ENCODE measurements around the gene RANBP1. TPM values are rescaled to one million over a fixed set of nuclear protein-coding genes. Genes with fewer than 3 reads are reported as not detected.

Gene RANBP1
- total RNA-seq, 1 experiment from 2014 or later, result 443 TPM

GRCh38 chr22:20147237-20147988, 31.5 kb downstream of the RANBP1 start:
- ChIA-PET CTCF (interaction anchor here (1.7 kb wide), 1 partner anchor 10 kb away, joined by 5 read pairs; no protein-coding TSS in a partner anchor), POLR2A (no interaction called here)
- no peak overlapping the region for H3K4me3 Mint-ChIP-seq
- DNase-seq (ENCODE audit: low spot score) (no peak), ATAC-seq (no peak)
- TF ChIP-seq ZNF138 (CRISPR knock-in tag; conservative IDR thresholded peaks at IDR 0.05), result no peak
- no peak for TF ChIP-seq RORB (CRISPR knock-in tag; IDR thresholded peaks at IDR 0.05)
- TF ChIP-seq IRF2 (CRISPR knock-in tag; IDR thresholded peaks at IDR 0.05; ENCODE audit: borderline replicate concordance, low read depth), result no peak
- TF ChIP-seq ESRRA (CRISPR knock-in tag; IDR thresholded peaks at IDR 0.05; ENCODE audit: borderline replicate concordance), result no peak
- no peak for TF ChIP-seq ATF6 (CRISPR knock-in tag; IDR thresholded peaks at IDR 0.05)
- TF ChIP-seq SMAD3 (CRISPR knock-in tag; IDR thresholded peaks at IDR 0.05; ENCODE audit: borderline replicate concordance), result no peak
- TF ChIP-seq CREM (CRISPR knock-in tag; IDR thresholded peaks at IDR 0.05), result no peak
- no peak for TF ChIP-seq FOXP1 (CRISPR knock-in tag; IDR thresholded peaks at IDR 0.05; ENCODE audit: borderline replicate concordance)
- no peak for TF ChIP-seq CREB1 (CRISPR knock-in tag; IDR thresholded peaks at IDR 0.05)
- no peak for TF ChIP-seq MYBL2 (CRISPR knock-in tag; IDR thresholded peaks at IDR 0.05)
- no peak for TF ChIP-seq ARID4B (CRISPR knock-in tag; IDR thresholded peaks at IDR 0.05; ENCODE audit: borderline replicate concordance)
- no peak for TF ChIP-seq ZNF671 (CRISPR knock-in tag; IDR thresholded peaks at IDR 0.05)
- TF ChIP-seq ZNF416 (CRISPR knock-in tag; IDR thresholded peaks at IDR 0.05), result no peak
- no peak for TF ChIP-seq ATF3 (CRISPR knock-in tag; conservative IDR thresholded peaks at IDR 0.05)
- TF ChIP-seq, protein P1, sequence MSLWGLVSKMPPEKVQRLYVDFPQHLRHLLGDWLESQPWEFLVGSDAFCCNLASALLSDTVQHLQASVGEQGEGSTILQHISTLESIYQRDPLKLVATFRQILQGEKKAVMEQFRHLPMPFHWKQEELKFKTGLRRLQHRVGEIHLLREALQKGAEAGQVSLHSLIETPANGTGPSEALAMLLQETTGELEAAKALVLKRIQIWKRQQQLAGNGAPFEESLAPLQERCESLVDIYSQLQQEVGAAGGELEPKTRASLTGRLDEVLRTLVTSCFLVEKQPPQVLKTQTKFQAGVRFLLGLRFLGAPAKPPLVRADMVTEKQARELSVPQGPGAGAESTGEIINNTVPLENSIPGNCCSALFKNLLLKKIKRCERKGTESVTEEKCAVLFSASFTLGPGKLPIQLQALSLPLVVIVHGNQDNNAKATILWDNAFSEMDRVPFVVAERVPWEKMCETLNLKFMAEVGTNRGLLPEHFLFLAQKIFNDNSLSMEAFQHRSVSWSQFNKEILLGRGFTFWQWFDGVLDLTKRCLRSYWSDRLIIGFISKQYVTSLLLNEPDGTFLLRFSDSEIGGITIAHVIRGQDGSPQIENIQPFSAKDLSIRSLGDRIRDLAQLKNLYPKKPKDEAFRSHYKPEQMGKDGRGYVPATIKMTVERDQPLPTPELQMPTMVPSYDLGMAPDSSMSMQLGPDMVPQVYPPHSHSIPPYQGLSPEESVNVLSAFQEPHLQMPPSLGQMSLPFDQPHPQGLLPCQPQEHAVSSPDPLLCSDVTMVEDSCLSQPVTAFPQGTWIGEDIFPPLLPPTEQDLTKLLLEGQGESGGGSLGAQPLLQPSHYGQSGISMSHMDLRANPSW (CRISPR knock-in tag; conservative IDR thresholded peaks at IDR 0.05; ENCODE audit: low read depth), result no peak
- H3K36me3 Mint-ChIP-seq, result no peaks in the 10 kb centered on the region
- H3K27me3 Mint-ChIP-seq (ENCODE audit: low read depth), result no peaks in the 10 kb centered on the region
- H3K27ac Mint-ChIP-seq, result no peak overlapping the region
- H3K9me3 Mint-ChIP-seq, result no peaks in the 10 kb centered on the region
- H3K4me1 Mint-ChIP-seq, result no peaks in the 10 kb centered on the region

GRCh38 chr22:20148414-20148813, 32.5 kb downstream of the RANBP1 start:
- Mint-ChIP-seq H3K36me3 (no peaks in the 10 kb centered on the region), H3K27me3 (ENCODE audit: low read depth) (no peaks in the 10 kb centered on the region), H3K4me3 (no peak overlapping the region), H3K27ac (no peak overlapping the region), H3K4me1 (no peaks in the 10 kb centered on the region), H3K9me3 (no peaks in the 10 kb centered on the region)
- TF ChIP-seq TP53 (CRISPR knock-in tag; IDR thresholded peaks at IDR 0.05), result no peak
- no peak for TF ChIP-seq ZMAT4 (CRISPR knock-in tag; IDR thresholded peaks at IDR 0.05)
- no peak for TF ChIP-seq JAZF1 (CRISPR knock-in tag; IDR thresholded peaks at IDR 0.05)
- no peak for TF ChIP-seq FOXP1 (CRISPR knock-in tag; IDR thresholded peaks at IDR 0.05; ENCODE audit: borderline replicate concordance)
- TF ChIP-seq ZNF416 (CRISPR knock-in tag; IDR thresholded peaks at IDR 0.05), result no peak
- no peak for TF ChIP-seq GTF2I (CRISPR knock-in tag; conservative IDR thresholded peaks at IDR 0.05)
- DNase-seq (ENCODE audit: low spot score) (no peak), ATAC-seq (no peak)
- POLR2A ChIA-PET, result no interaction called here
- CTCF ChIA-PET, result interaction anchor here (0.8 to 1.7 kb wide), 2 partner anchors 9 to 135 kb away, joined by 3 to 5 read pairs; no protein-coding TSS in a partner anchor
